ENCODE measurements around the gene MDFI. TPM values are rescaled to one million over a fixed set of nuclear protein-coding genes. Genes with fewer than 3 reads are reported as not detected.

The MDFI gene
- total and polyA plus RNA-seq, 8 donors: 0.46 to 7.4 (median 2.2) TPM

DNA sequence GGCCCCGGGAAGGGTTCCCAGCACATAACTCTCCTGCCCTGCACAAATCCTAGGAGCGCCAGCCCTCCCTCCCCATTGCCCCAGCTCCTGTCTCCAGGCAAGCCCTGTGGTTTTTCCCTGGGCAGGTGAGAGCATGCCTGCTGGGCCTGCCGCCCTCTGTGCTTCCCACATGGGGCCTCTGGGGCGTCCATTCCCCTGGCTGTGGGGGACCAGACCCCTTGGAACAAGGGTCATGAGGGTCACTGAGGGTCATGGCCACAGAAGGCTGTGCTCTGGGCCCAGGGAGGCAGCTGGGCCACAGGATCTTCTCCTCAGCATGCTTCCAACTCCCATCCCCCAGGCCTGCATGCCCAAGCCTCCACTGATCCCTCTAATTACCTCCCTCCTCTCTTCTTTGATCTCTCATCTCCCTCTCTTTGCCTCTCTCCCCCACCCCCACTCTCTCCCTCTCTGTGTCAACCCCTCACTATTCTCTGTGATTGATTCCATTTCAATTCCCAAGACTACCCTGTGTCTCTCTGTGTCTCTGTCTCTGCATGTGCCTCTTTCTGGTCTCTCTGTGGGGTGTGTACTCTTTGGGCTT, 6.1 kb downstream of the MDFI start:
- FAIRE-seq (no peak), ATAC-seq (no peak), DNase-seq (no peak)
- WGBS, 2 donors: 82 to 94% methylated on average over 4 of the region's 4 CpGs
- H3K9me3 ChIP-seq: no peaks in the 10 kb centered on the region
- no peaks in the 10 kb centered on the region for H3K27me3 ChIP-seq
- intact Hi-C loops (cut with DNase I): no loop called here
- no peak overlapping the region for H3K27ac ChIP-seq
- no peak for TF ChIP-seq CTCF (IDR thresholded peaks at IDR 0.05)
- no peak overlapping the region for H3K4me3 ChIP-seq
- no peaks in the 10 kb centered on the region for H3K4me1 ChIP-seq
- no peaks in the 10 kb centered on the region for H3K36me3 ChIP-seq

- TF ChIP-seq CTCF (IDR thresholded peaks at IDR 0.05): no peak
- H3K36me3 ChIP-seq: no peaks in the 10 kb centered on the region
- no peak for FAIRE-seq
- DNase-seq: no peak
- no peaks in the 10 kb centered on the region for H3K4me1 ChIP-seq
- no peak overlapping the region for H3K4me3 ChIP-seq
- intact Hi-C loops (cut with DNase I): no loop called here
- 82 to 85% methylated on average over 12 of the region's 12 CpGs for WGBS, 2 donors
- H3K9me3 ChIP-seq: no peaks in the 10 kb centered on the region
- no peak for ATAC-seq
- no peaks in the 10 kb centered on the region for H3K27me3 ChIP-seq
- no peak overlapping the region for H3K27ac ChIP-seq
Measured at GRCh38 chr6:41645007-41645618, 6.8 kb downstream of the MDFI start.

DNA sequence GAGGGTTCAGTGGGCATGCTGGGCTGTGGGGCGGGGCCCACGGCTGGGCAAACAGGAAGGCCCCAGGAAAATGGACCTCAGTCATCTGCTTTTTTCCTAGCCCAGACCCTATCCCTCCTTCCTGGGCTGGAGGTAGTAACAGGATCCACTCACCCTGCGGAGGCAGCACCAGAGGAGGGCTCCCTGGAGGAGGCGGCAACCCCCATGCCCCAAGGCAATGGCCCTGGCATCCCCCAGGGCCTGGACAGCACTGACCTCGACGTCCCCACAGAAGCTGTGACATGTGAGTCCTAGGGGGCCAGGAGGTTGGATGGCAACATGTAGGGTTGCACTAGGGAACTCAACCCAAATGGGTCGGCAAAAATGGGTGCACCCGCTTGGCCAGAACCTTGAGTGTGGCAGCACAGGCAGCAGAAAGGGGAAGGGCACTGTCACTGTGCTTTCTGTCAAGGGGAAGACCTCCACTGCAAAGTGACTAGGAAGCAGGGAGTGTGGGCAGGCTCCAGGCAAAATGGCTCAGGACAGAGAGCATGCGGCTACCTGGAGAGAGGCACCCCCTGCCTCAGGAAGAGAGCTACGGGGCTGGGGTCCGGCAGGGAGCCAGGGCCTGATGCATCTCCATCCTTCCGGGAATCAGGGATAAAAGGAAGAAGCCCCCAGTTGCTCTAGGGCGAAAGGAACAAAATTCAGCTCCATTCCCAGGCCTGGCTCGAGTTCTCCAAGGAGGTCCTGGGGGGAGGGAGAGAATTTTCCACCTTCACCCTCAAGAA, 7.9 kb downstream of the MDFI start:
- no peaks in the 10 kb centered on the region for H3K36me3 ChIP-seq
- no peak for TF ChIP-seq CTCF (IDR thresholded peaks at IDR 0.05)
- no peaks in the 10 kb centered on the region for H3K4me1 ChIP-seq
- H3K4me3 ChIP-seq: no peak overlapping the region
- no peaks in the 10 kb centered on the region for H3K27me3 ChIP-seq
- intact Hi-C loops (cut with DNase I): no loop called here
- DNase-seq: no peak
- no peak for FAIRE-seq
- ATAC-seq: no peak
- no peaks in the 10 kb centered on the region for H3K9me3 ChIP-seq
- H3K27ac ChIP-seq: no peak overlapping the region
- 74 to 80% methylated on average over 14 of the region's 14 CpGs for WGBS, 2 donors

GRCh38 chr6:41647061-41647511, 8.8 kb downstream of the MDFI start:
- FAIRE-seq (no peak), ATAC-seq (peak in 1 of 4 donors; percentile 24), DNase-seq (no peak)
- Histone ChIP-seq H3K27ac (no peak overlapping the region), H3K4me3 (no peak overlapping the region), H3K27me3 (no peaks in the 10 kb centered on the region), H3K4me1 (no peaks in the 10 kb centered on the region), H3K36me3 (no peaks in the 10 kb centered on the region), H3K9me3 (no peaks in the 10 kb centered on the region)
- intact Hi-C loops (cut with DNase I): no loop called here
- TF ChIP-seq CTCF (IDR thresholded peaks at IDR 0.05): no peak
- 77 to 90% methylated on average over 9 of the region's 9 CpGs for WGBS, 2 donors
